IPS DF 4.7 (cell line): ENCODE measurements around the gene FGL2.
"Not testable (repeated sequence)": the region's sequence is repeated elsewhere in the genome, so short reads cannot be mapped to it uniquely, and the experiment has no call there.

Experiments
- DNase-seq: peaks from one replicate; pipeline ENCODE4 v3.0.0-alpha.2; 2013; ENCODE audit warnings: low spot score; ENCODE audit errors: extremely low read depth

FGL2 gene

GRCh38 chr7:77157034-77157433 is 42.6 kb downstream of the FGL2 start:
- not testable (repeated sequence) for DNase-seq

- DNase-seq = not testable (repeated sequence)
Measured at GRCh38 chr7:77155601-77156377, 43.8 kb downstream of the FGL2 start.

- not testable (repeated sequence) for DNase-seq
Measured at GRCh38 chr7:77154917-77155464, 44.6 kb downstream of the FGL2 start.

GRCh38 chr7:77152232-77152631 is 47.4 kb downstream of the FGL2 start:
- not testable (repeated sequence) for DNase-seq
